Colonic mucosa (tissue), 4 donors: Measurements from ENCODE around the gene WDR55. TPM values are rescaled to one million over a fixed set of nuclear protein-coding genes. Genes with fewer than 3 reads are reported as not detected.

ENCODE experiments used
- DNase-seq: peaks from one replicate; pipeline ENCODE4 v3.0.0-alpha.2; 2020
- H3K27ac ChIP-seq: fragments of 200-600 bp; one replicate; pipeline ENCODE4 v1.8.0; 2021
- H3K27me3 ChIP-seq: fragments of 200-600 bp; one replicate; pipeline ENCODE4 v1.8.0; 2021
- H3K36me3 ChIP-seq: fragments of 200-600 bp; one replicate; pipeline ENCODE4 v1.8.0; 2021
- H3K4me1 ChIP-seq: fragments of 200-600 bp; one replicate; pipeline ENCODE4 v1.8.0; 2021; ENCODE audit warnings: mild to moderate bottlenecking
- H3K4me3 ChIP-seq: fragments of 200-600 bp; one replicate; pipeline ENCODE4 v1.8.0; 2021
- H3K9ac ChIP-seq, 2 donors: one replicate each; pipeline ENCODE4 v1.7.0; 2013; ENCODE audit warnings: control low read depth in 2 of 2, low read depth in 2 of 2, low read length in 2 of 2
- H3K9me3 ChIP-seq: fragments of 200-600 bp; one replicate; pipeline ENCODE4 v1.8.0; 2021
- intact Hi-C: fragments of 100-400 bp; cut with DNase I; formaldehyde crosslinking; loops from one replicate; pipeline ENCODE4 v1.14.1; 2022
- total RNA-seq, 2 donors: library from RNA; stranded (reverse); fragmentation: NEBNext Ultra II Directional in 1 of 2; extraction: Animal tissue kit (Norgen Biotek cat#: 25700) in 1 of 2; gene quantifications; one replicate each; pipeline ENCODE4 v1.2.1, GENCODE V29; 2021
- TF ChIP-seq, protein P1 (sequence below): fragments of 200-600 bp; IDR thresholded peaks from one replicate; pipeline ENCODE4 v1.8.0; 2022; ENCODE audit warnings: antibody characterized with exemption, mild to moderate bottlenecking
- donor health status: healthy.
- donor health status: DM: no; HTN: no; CAD: no.
- donor health status: DM: no; HTN: no; CAD: no.

Gene WDR55
- total RNA-seq, 2 donors from 2014 or later: 28.7 to 47.8 TPM

- DNase-seq: peak; percentile 95
- TF ChIP-seq, protein P1, sequence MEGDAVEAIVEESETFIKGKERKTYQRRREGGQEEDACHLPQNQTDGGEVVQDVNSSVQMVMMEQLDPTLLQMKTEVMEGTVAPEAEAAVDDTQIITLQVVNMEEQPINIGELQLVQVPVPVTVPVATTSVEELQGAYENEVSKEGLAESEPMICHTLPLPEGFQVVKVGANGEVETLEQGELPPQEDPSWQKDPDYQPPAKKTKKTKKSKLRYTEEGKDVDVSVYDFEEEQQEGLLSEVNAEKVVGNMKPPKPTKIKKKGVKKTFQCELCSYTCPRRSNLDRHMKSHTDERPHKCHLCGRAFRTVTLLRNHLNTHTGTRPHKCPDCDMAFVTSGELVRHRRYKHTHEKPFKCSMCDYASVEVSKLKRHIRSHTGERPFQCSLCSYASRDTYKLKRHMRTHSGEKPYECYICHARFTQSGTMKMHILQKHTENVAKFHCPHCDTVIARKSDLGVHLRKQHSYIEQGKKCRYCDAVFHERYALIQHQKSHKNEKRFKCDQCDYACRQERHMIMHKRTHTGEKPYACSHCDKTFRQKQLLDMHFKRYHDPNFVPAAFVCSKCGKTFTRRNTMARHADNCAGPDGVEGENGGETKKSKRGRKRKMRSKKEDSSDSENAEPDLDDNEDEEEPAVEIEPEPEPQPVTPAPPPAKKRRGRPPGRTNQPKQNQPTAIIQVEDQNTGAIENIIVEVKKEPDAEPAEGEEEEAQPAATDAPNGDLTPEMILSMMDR: no peak
- Histone ChIP-seq H3K4me3 (peak within 1 kb of the TSS; percentile 88), H3K27ac (peak within 1 kb of the TSS; percentile 93), H3K9ac (peak within 1 kb of the TSS; percentile 79 to 95), H3K36me3 (peaks cover 7% of the 10 kb centered on the region), H3K9me3 (no peaks in the 10 kb centered on the region), H3K4me1 (no peaks in the 10 kb centered on the region), H3K27me3 (no peaks in the 10 kb centered on the region)
- intact Hi-C loops: loop anchor here (2.0 to 10.0 kb wide), 2 partner anchors 26 to 46 kb away; partner anchors contain the start of genes IK, NDUFA2 and WDR55
Observed at GRCh38 chr5:140690941-140691924, 26.5 kb downstream of the WDR55 start, which contains the start of the genes HARS1 and HARS2. HARS1 (minus strand) TSS chr5:140691370; CDS start chr5:140691304, 66 bp downstream. HARS2 (plus strand) TSS chr5:140691455; CDS start chr5:140691649, 194 bp downstream.

GRCh38 chr5:140694276-140694675, 29.6 kb downstream of the WDR55 start:
- intact Hi-C loops: loop anchor here (10.0 kb wide), 1 partner anchor 49 kb away; the partner anchor contains the start of genes IK and NDUFA2
- Histone ChIP-seq H3K27ac (no peak overlapping the region), H3K4me1 (no peaks in the 10 kb centered on the region), H3K4me3 (no peak overlapping the region), H3K9ac (no peak overlapping the region), H3K9me3 (no peaks in the 10 kb centered on the region), H3K36me3 (peaks cover 21% of the 10 kb centered on the region), H3K27me3 (no peaks in the 10 kb centered on the region)
- no peak for DNase-seq
- TF ChIP-seq, protein P1: no peak

DNA sequence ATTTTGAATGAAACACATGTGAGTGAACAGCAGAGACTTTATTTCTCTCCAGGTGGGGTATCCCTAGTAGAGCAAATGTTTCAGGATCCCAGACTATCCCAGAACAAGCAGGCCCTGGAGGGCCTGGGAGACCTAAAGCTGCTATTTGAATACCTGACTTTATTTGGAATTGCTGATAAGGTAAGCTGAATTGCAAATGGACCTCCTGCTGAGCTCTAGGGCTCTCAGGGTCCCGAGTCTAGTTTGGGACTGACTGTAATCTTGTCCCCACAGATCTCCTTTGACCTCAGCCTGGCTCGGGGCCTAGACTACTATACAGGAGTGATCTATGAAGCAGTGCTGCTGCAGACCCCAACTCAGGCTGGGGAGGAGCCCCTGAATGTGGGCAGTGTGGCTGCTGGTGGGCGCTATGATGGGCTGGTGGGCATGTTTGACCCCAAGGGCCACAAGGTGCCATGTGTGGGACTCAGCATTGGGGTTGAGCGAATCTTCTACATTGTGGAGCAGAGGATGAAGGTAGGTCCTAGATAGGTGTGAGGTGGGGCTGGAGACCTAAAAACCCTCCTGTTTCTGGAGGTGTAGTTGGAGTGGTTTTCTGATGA, 32.3 kb downstream of the WDR55 start:
- Histone ChIP-seq H3K27ac (no peak overlapping the region), H3K36me3 (peaks cover 21% of the 10 kb centered on the region), H3K9ac (no peak overlapping the region), H3K4me1 (peaks cover 9% of the 10 kb centered on the region), H3K4me3 (no peak overlapping the region), H3K27me3 (no peaks in the 10 kb centered on the region), H3K9me3 (no peaks in the 10 kb centered on the region)
- intact Hi-C loops: loop anchor here (10.0 kb wide), 1 partner anchor 52 kb away; the partner anchor contains the start of genes IK and NDUFA2
- TF ChIP-seq, protein P1: no peak
- no peak for DNase-seq

- intact Hi-C loops: loop anchor here (10.0 kb wide), 1 partner anchor 156 kb away; the partner anchor contains the start of gene EIF4EBP3
Observed at GRCh38 chr5:140700177-140701144, 35.8 kb downstream of the WDR55 start, which contains the start of gene ZMAT2. ZMAT2 (plus strand) TSS chr5:140700447; CDS start chr5:140700461, 14 bp downstream.

More at GRCh38 chr5:140700177-140701144, 35.8 kb downstream of the WDR55 start, which contains the start of gene ZMAT2:
- Histone ChIP-seq H3K27ac (peak within 1 kb of the TSS; percentile 55), H3K4me3 (peak within 1 kb of the TSS; percentile 95), H3K9ac (peak within 1 kb of the TSS; percentile 72 to 89), H3K9me3 (no peaks in the 10 kb centered on the region), H3K36me3 (peaks cover 28% of the 10 kb centered on the region), H3K4me1 (peaks cover 9% of the 10 kb centered on the region), H3K27me3 (no peaks in the 10 kb centered on the region)
- peak; percentile 98 for DNase-seq
- TF ChIP-seq, protein P1: no peak
